Stimulated activated CD4-positive, alpha-beta T cell treated with anti-CD3 and anti-CD28 coated beads, Interleukin-15, amount 100 ng/mL, for 1 hour (primary cell): ENCODE results near the gene MARCHF4.

Experiments
- DNase-seq, 2 donors: peaks; one replicate each; pipeline ENCODE4 v3.0.0-alpha.2; 2020; ENCODE audit warnings: low read depth in 1 of 2, low spot score in 1 of 2

The MARCHF4 gene

GRCh38 chr2:216351172-216351925 lies 20.9 kb downstream of the MARCHF4 start:
- no peak for DNase-seq

- DNase-seq, result no peak
These were observed 22.0 kb downstream of the MARCHF4 start for GRCh38 chr2:216350214-216350791.

- DNase-seq, result no peak
These were observed 22.9 kb downstream of the MARCHF4 start for GRCh38 chr2:216349366-216349765.

GRCh38 chr2:216348756-216349308 lies 23.5 kb downstream of the MARCHF4 start:
- no peak for DNase-seq

- no peak for DNase-seq
These were observed 25.5 kb downstream of the MARCHF4 start for GRCh38 chr2:216346781-216347180.

- DNase-seq, result no peak
These were observed 26.4 kb downstream of the MARCHF4 start for GRCh38 chr2:216345846-216346245.

GRCh38 chr2:216344950-216345300 lies 27.4 kb downstream of the MARCHF4 start:
- no peak for DNase-seq

GRCh38 chr2:216344206-216344949 lies 27.9 kb downstream of the MARCHF4 start:
- DNase-seq, result no peak

GRCh38 chr2:216343221-216343980 lies 28.9 kb downstream of the MARCHF4 start:
- DNase-seq, result no peak

- DNase-seq, result no peak
These were observed 31.2 kb downstream of the MARCHF4 start for GRCh38 chr2:216341121-216341520.

GRCh38 chr2:216340280-216340631 lies 32.0 kb downstream of the MARCHF4 start:
- no peak for DNase-seq

GRCh38 chr2:216339456-216340279 lies 32.6 kb downstream of the MARCHF4 start:
- DNase-seq, result no peak

GRCh38 chr2:216335252-216335651 lies 37.0 kb downstream of the MARCHF4 start:
- no peak for DNase-seq

GRCh38 chr2:216328347-216328746 lies 43.9 kb downstream of the MARCHF4 start:
- no peak for DNase-seq

- DNase-seq, result no peak
These were observed 44.8 kb downstream of the MARCHF4 start for GRCh38 chr2:216327447-216327935.
